GM08714 (cell line): Measurements from ENCODE around the gene STIM2.

Source experiments
- H3K4me3 ChIP-seq: fragments of 200-500 bp; sonication (Bioruptor generic); 2 replicates; pipeline ENCODE4 v1.5.1; 2014; ENCODE audit warnings: mild to moderate bottlenecking, low read length, inconsistent platforms
- ZNF274 ChIP-seq: IDR thresholded peaks from 2 replicates; pipeline ENCODE4 v1.6.1; 2012; ENCODE audit warnings: mild to moderate bottlenecking, low read depth, low read length

The STIM2 gene

GRCh38 chr4:26857278-26858034 is 3.2 kb upstream of the STIM2 start:
- H3K4me3 ChIP-seq, result peak overlapping the region; percentile 82
- no peak for TF ChIP-seq ZNF274

- no peak for TF ChIP-seq ZNF274
- H3K4me3 ChIP-seq, result peak overlapping the region; percentile 82
Observed at GRCh38 chr4:26858035-26858918, 2.4 kb upstream of the STIM2 start.

GRCh38 chr4:26858947-26859401 is 1.7 kb upstream of the STIM2 start:
- no peak overlapping the region; the same call in 1 of the 2 replicates for H3K4me3 ChIP-seq
- TF ChIP-seq ZNF274, result no peak

GRCh38 chr4:26859762-26860156 is 882 bp upstream of the STIM2 start:
- no peak for TF ChIP-seq ZNF274
- peak overlapping the region; percentile 85 for H3K4me3 ChIP-seq

GRCh38 chr4:26860922-26861433 is 337 bp downstream of the STIM2 start:
- peak overlapping the region; percentile 87 for H3K4me3 ChIP-seq
- no peak for TF ChIP-seq ZNF274

- no peak for TF ChIP-seq ZNF274
- H3K4me3 ChIP-seq, result peak overlapping the region; percentile 87
Observed at GRCh38 chr4:26861434-26862186, 969 bp downstream of the STIM2 start.

- H3K4me3 ChIP-seq, result peak overlapping the region; percentile 87; the same call in 1 of the 2 replicates
- no peak for TF ChIP-seq ZNF274
Observed at GRCh38 chr4:26862381-26862915, 1.8 kb downstream of the STIM2 start.

GRCh38 chr4:26863512-26863911 is 2.9 kb downstream of the STIM2 start:
- no peak overlapping the region; the same call in 1 of the 2 replicates for H3K4me3 ChIP-seq

GRCh38 chr4:26864899-26865298 is 4.3 kb downstream of the STIM2 start:
- no peak overlapping the region for H3K4me3 ChIP-seq
- no peak for TF ChIP-seq ZNF274

More at GRCh38 chr4:26863512-26863911, 2.9 kb downstream of the STIM2 start:
- TF ChIP-seq ZNF274, result no peak

- TF ChIP-seq ZNF274, result no peak
- H3K4me3 ChIP-seq, result no peak overlapping the region
Observed at GRCh38 chr4:26866203-26866602, 5.6 kb downstream of the STIM2 start.

- H3K4me3 ChIP-seq, result no peak overlapping the region
- no peak for TF ChIP-seq ZNF274
Observed at GRCh38 chr4:26866781-26867180, 6.1 kb downstream of the STIM2 start.

GRCh38 chr4:26867914-26868684 is 7.5 kb downstream of the STIM2 start:
- no peak for TF ChIP-seq ZNF274
- H3K4me3 ChIP-seq, result no peak overlapping the region
